A673 (cell line): ENCODE results near the gene FPR1. TPM values are rescaled to one million over a fixed set of nuclear protein-coding genes. Genes with fewer than 3 reads are reported as not detected.
"Not testable (repeated sequence)": the region's sequence is repeated elsewhere in the genome, so short reads cannot be mapped to it uniquely, and the experiment has no call there.

Source experiments
- BruUV-seq: library from RNA; stranded (reverse); fragments of 400-500 nt; replicated peaks from 2 replicates; lab custom pipeline; 2021; lab: Mats Ljungman, UMichigan
- CTCF ChIA-PET: fragments of 300-600 bp; sonication (Branson Sonifier 250); formaldehyde crosslinking; loops from one replicate; lab custom pipeline; 2022; ENCODE audit warnings: antibody characterized with exemption; lab: Charles Lee
- POLR2A ChIA-PET: fragments of 300-600 bp; sonication (Branson Sonifier 250); formaldehyde crosslinking; loops from one replicate; lab custom pipeline; 2022; ENCODE audit warnings: antibody characterized with exemption; ENCODE audit not compliant: low non-redundant PET; lab: Charles Lee
- DNase-seq: peaks from one replicate; pipeline ENCODE4 v3.0.0-alpha.2; 2015; ENCODE audit warnings: low spot score
- H3K27ac ChIP-seq: fragments of 200-600 bp; sonication (generic); 2 replicates; pipeline ENCODE4 v1.5.1; 2016; ENCODE audit warnings: mixed run types, low read depth, mild to moderate bottlenecking, mixed read lengths, antibody characterized with exemption, low read length; ENCODE audit not compliant: poor library complexity, severe bottlenecking
- H3K27me3 ChIP-seq: fragments of 200-600 bp; sonication (generic); replicated peaks from 2 replicates; pipeline ENCODE4 v1.6.1; 2017; ENCODE audit warnings: mixed run types, low read depth, mild to moderate bottlenecking, mixed read lengths, antibody characterized with exemption, low read length; ENCODE audit not compliant: insufficient read depth, poor library complexity
- H3K36me3 ChIP-seq: fragments of 200-600 bp; sonication (generic); 2 replicates; pipeline ENCODE4 v1.6.1; 2016; ENCODE audit warnings: mixed run types, mild to moderate bottlenecking, mixed read lengths, antibody characterized with exemption, low read length; ENCODE audit not compliant: insufficient read depth, poor library complexity, severe bottlenecking
- H3K4me1 ChIP-seq: fragments of 200-600 bp; sonication (generic); 2 replicates; pipeline ENCODE4 v1.6.1; 2017; ENCODE audit warnings: mixed run types, mild to moderate bottlenecking, mixed read lengths, antibody characterized with exemption, low read length; ENCODE audit not compliant: insufficient read depth, poor library complexity, severe bottlenecking
- H3K4me3 ChIP-seq: fragments of 200-600 bp; sonication (generic); 2 replicates; pipeline ENCODE4 v1.5.1; 2016; ENCODE audit warnings: low read depth, mixed run types, mild to moderate bottlenecking, mixed read lengths, low read length; ENCODE audit not compliant: poor library complexity, severe bottlenecking
- H3K9me3 ChIP-seq: fragments of 200-600 bp; sonication (generic); 2 replicates; pipeline ENCODE4 v1.6.1; 2016; ENCODE audit warnings: mixed run types, low read depth, mild to moderate bottlenecking, mixed read lengths, antibody characterized with exemption, low read length; ENCODE audit not compliant: poor library complexity, severe bottlenecking
- EZH2 ChIP-seq: fragments of 200-600 bp; sonication (generic); IDR thresholded peaks from 2 replicates; pipeline ENCODE4 v1.6.1; 2017; ENCODE audit warnings: borderline replicate concordance, low read depth, mild to moderate bottlenecking, mixed read lengths, antibody characterized with exemption, low read length; ENCODE audit not compliant: poor library complexity, severe bottlenecking
- intact Hi-C: fragments of 100-400 bp; cut with micrococcal nuclease; formaldehyde crosslinking; loops from one replicate; pipeline ENCODE4 v1.10.0; 2022; ENCODE audit not compliant: unreplicated experiment
- total RNA-seq: library from RNA; stranded (reverse); gene quantifications from 2 replicates; pipeline ENCODE4 v1.2.3, GENCODE V29; 2021
- TF ChIP-seq, protein P1 (sequence below): fragments of 300-800, 200-600 bp; sonication (generic); conservative IDR thresholded peaks from 2 replicates; pipeline ENCODE4 v1.5.1; 2017; ENCODE audit warnings: low read depth, mild to moderate bottlenecking, antibody characterized with exemption, low read length, moderate library complexity, mixed read lengths

The FPR1 gene
- total RNA-seq, 1 experiment from 2014 or later = not detected

DNA sequence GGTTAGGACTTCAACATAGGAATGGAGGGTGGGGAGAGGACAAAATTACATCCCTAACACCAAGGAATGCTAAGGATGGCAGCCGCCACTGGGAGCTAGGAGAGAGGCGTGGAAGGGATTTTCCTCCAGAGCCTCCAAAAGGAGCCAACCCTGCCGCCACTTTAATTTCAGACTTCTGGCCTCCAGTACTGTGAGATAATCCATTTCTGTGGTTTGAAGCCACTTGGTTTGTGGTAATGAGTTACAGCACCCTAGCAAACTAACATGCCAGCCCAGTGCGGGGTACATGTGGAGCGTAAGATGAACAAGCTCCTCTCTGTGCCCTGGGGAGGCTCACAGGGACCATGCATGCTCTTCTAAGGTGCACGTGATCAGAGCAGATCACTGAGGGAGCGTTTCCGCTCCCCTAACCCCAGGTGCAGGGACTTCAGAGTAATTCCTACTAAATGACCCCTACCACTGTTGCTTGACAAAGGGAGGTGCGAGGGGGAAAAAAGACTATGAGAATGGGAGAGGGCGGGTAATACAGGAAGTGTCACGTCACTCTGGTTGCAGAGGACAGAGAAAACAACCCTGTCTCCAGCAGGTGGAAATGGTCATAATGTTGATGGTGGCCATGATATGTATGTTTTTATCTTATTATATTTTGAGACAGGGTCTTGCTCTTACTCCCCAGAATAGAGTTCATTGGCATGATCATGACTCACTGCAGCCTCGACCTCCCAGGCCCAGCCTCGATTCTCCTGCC, 12.0 kb downstream of the FPR1 start:
- BruUV-seq = no TSS peak
- TF ChIP-seq, protein P1, sequence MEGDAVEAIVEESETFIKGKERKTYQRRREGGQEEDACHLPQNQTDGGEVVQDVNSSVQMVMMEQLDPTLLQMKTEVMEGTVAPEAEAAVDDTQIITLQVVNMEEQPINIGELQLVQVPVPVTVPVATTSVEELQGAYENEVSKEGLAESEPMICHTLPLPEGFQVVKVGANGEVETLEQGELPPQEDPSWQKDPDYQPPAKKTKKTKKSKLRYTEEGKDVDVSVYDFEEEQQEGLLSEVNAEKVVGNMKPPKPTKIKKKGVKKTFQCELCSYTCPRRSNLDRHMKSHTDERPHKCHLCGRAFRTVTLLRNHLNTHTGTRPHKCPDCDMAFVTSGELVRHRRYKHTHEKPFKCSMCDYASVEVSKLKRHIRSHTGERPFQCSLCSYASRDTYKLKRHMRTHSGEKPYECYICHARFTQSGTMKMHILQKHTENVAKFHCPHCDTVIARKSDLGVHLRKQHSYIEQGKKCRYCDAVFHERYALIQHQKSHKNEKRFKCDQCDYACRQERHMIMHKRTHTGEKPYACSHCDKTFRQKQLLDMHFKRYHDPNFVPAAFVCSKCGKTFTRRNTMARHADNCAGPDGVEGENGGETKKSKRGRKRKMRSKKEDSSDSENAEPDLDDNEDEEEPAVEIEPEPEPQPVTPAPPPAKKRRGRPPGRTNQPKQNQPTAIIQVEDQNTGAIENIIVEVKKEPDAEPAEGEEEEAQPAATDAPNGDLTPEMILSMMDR = no peak
- no peak for TF ChIP-seq EZH2
- ChIA-PET CTCF (no interaction called here), POLR2A (no interaction called here)
- intact Hi-C loops = no loop called here
- no peaks in the 10 kb centered on the region for H3K36me3 ChIP-seq
- no peaks in the 10 kb centered on the region for H3K4me1 ChIP-seq
- H3K27ac ChIP-seq = no peak overlapping the region
- DNase-seq = no peak
- no peaks in the 10 kb centered on the region for H3K9me3 ChIP-seq
- no peak overlapping the region for H3K4me3 ChIP-seq
- H3K27me3 ChIP-seq = peaks cover 44% of the 10 kb centered on the region

DNA sequence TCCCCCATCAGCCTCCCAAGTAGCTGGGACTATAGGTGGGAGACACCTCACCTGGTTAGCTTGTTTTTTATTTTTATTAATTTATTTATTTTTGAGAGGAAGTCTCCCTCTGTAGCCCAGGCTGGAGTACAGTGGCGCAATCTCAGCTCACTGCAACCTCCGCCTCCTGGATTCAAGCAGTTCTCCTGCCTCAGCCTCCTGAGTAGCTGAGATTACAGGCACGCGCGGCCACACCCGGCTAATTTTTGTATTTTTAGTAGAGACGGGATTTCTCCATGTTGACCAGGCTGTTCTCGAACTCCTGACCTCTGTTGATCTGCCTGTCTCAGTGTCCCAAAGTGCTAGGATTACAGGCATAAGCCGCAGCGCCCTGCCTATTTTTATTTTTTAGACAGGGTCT, 13.2 kb downstream of the FPR1 start:
- CTCF ChIA-PET, H3K27ac ChIP-seq, POLR2A ChIA-PET, H3K4me3 ChIP-seq, H3K4me1 ChIP-seq, intact Hi-C loops, DNase-seq, BruUV-seq, H3K36me3 ChIP-seq, H3K9me3 ChIP-seq: not testable (repeated sequence)
- peaks cover 42% of the 10 kb centered on the region for H3K27me3 ChIP-seq

- Histone ChIP-seq H3K27ac (no peak overlapping the region), H3K4me1 (no peaks in the 10 kb centered on the region), H3K4me3 (no peak overlapping the region), H3K9me3 (no peaks in the 10 kb centered on the region), H3K36me3 (no peaks in the 10 kb centered on the region), H3K27me3 (peaks cover 44% of the 10 kb centered on the region)
- ChIA-PET CTCF (no interaction called here), POLR2A (no interaction called here)
- TF ChIP-seq, protein P1 = no peak
- no peak for TF ChIP-seq EZH2
- intact Hi-C loops = no loop called here
- BruUV-seq = no TSS peak
- DNase-seq = no peak
These were observed 13.8 kb downstream of the FPR1 start for GRCh38 chr19:51737924-51738323.

DNA sequence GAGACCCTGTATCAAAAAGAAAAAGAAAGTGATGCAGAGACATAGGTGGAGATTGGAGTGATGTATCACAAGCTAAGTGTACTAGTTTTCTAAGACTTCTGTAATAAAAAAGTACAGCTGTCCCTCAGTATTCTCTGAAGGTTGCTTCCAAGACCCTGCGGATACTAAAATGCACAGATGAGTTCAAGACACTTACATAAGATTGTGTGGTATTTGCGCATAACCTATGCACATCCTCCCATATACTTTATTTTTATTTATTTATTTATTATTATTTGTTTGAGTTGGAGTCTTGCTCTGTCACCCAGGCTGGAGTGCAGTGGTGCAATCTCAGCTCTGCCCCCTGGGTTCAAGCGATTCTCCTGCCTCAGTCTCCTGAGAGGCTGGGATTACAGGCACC, 14.3 kb downstream of the FPR1 start:
- H3K27ac ChIP-seq = no peak overlapping the region
- no peak for DNase-seq
- no peaks in the 10 kb centered on the region for H3K36me3 ChIP-seq
- ChIA-PET CTCF (no interaction called here), POLR2A (no interaction called here)
- no peaks in the 10 kb centered on the region for H3K9me3 ChIP-seq
- no TSS peak for BruUV-seq
- no peak overlapping the region for H3K4me3 ChIP-seq
- H3K4me1 ChIP-seq = no peaks in the 10 kb centered on the region
- TF ChIP-seq, protein P1 = no peak
- intact Hi-C loops = no loop called here
- H3K27me3 ChIP-seq = peaks cover 44% of the 10 kb centered on the region
